GM13976 (cell line): ENCODE results near the gene CDK3.

Experiments
- DNase-seq: peaks from one replicate; pipeline ENCODE4 v3.0.0; 2012; ENCODE audit warnings: low spot score
- in situ Hi-C: fragments of 300-500 bp; cut with MboI; formaldehyde crosslinking; loops from one replicate; pipeline ENCODE4 v1.12.0; 2022; ENCODE audit warnings: low sequenced_read_pairs, mixed read lengths, inconsistent platforms; ENCODE audit not compliant: unreplicated experiment
- TF ChIP-seq, protein P1 (sequence below): IDR thresholded peaks from 2 replicates; pipeline ENCODE4 v1.5.1; 2012; ENCODE audit warnings: borderline replicate concordance, mild to moderate bottlenecking; ENCODE audit not compliant: insufficient read depth; ENCODE audit errors: extremely low read depth, missing control alignments, control extremely low read depth

Gene CDK3

DNA sequence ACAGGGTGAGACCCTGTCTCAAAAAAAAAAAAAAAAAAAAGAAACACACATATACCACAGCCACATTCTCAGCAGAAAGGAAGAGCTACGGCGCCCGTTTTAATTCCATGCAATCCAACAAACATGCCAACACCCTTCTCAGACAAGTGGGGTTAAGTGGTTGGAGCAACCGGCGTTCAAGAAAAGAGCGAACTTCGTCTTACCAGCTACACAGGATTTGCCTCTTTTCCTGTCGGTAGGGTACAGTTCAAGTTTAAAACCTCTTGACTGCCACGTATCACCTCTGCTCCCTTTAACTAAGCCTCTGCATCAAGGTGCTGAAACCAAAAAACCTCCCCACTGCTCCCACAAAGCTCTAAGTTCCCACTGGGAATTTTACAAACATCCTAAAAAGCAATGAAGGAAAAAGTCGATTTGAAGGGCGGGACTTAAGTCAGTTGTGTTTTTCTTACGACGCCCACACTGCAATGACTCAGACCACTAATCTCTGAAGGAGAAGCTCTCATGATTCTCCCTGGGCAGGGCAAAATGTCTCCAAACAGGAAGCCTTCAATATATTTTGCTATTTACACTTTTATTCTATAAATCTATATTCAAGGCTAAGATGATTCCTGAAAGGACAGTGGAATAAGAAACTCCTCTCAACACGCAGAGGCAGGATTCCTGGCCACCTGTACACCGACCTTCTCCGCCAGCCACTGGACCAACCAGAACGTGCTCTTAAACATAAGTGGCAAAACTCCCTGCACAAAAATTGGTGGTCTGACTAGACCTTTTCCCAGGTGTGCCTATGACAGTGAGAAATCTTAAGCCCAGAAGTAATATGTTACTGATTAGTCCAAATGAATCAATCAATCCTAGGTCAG is 52.8 kb downstream of the CDK3 start:
- in situ Hi-C loops = no loop called here
- DNase-seq = no peak
- TF ChIP-seq, protein P1, sequence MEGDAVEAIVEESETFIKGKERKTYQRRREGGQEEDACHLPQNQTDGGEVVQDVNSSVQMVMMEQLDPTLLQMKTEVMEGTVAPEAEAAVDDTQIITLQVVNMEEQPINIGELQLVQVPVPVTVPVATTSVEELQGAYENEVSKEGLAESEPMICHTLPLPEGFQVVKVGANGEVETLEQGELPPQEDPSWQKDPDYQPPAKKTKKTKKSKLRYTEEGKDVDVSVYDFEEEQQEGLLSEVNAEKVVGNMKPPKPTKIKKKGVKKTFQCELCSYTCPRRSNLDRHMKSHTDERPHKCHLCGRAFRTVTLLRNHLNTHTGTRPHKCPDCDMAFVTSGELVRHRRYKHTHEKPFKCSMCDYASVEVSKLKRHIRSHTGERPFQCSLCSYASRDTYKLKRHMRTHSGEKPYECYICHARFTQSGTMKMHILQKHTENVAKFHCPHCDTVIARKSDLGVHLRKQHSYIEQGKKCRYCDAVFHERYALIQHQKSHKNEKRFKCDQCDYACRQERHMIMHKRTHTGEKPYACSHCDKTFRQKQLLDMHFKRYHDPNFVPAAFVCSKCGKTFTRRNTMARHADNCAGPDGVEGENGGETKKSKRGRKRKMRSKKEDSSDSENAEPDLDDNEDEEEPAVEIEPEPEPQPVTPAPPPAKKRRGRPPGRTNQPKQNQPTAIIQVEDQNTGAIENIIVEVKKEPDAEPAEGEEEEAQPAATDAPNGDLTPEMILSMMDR = no peak

DNA sequence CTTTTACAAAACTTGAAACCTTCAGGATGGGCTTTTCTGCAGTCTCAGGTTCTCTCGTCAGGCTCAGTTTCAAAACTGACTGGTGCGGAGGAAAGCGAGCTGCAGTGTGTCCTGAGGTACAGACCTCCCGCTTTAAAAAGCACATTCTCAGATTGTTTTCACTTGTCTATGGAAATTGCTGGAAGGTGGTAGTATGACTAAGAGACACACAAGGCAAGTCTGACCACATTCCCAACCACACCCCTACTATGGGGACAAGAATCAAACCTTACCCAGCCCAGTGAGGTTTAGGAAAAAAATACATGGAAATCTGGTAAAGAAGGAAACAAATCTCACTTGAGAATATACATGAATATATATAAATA is 53.4 kb downstream of the CDK3 start:
- TF ChIP-seq, protein P1 = no peak
- DNase-seq = no peak
- in situ Hi-C loops = no loop called here
